Embryonic facial prominence (tissue), 1 donor: ENCODE measurements around the gene RGS3.
"Not testable (repeated sequence)": the region's sequence is repeated elsewhere in the genome, so short reads cannot be mapped to it uniquely, and the experiment has no call there.

Experiments used
- DNase-seq: peaks from one replicate; pipeline ENCODE4 v3.0.0-alpha.2; 2016; ENCODE audit errors: extremely low spot score

RGS3 gene

DNA sequence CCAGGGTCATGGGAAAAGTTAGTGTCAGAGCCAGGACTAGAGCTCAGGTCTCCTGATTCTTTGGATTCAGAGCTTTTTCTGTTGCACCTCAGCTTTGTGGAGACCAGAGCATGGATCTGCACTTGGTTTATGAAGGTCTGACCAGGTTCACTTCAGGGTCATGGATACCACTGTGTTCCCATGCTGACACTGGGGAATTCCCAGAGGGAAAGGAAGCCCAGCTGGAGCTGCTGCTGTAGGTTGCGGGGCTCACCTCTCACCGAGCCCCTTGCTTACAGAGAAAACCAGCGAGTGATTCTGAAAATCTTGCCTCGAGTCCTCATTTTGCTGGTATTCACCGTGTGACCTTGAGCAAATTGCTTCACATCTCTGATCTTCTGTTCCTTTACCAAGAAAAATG, 83.0 kb downstream of the RGS3 start:
- no peak for DNase-seq

DNA sequence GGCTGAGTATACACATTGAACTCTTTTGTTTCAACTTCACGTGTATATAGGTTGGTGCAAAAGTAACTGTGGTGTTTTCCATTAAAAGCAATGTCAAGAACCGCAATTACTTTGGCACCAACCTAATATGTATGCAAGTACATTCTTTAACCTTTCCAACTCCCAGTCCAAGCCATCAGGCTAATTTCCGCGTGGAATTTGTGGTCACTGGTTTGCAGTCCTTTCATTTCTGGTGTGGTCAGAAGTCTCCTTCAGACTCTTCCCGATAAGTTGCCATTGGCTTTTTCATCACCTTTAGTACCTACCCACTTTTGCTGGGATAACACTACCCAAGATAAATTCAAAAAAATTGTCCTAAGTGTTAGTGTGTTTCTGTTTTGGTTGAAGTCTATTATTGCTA, 84.0 kb downstream of the RGS3 start:
- DNase-seq, result no peak

DNA sequence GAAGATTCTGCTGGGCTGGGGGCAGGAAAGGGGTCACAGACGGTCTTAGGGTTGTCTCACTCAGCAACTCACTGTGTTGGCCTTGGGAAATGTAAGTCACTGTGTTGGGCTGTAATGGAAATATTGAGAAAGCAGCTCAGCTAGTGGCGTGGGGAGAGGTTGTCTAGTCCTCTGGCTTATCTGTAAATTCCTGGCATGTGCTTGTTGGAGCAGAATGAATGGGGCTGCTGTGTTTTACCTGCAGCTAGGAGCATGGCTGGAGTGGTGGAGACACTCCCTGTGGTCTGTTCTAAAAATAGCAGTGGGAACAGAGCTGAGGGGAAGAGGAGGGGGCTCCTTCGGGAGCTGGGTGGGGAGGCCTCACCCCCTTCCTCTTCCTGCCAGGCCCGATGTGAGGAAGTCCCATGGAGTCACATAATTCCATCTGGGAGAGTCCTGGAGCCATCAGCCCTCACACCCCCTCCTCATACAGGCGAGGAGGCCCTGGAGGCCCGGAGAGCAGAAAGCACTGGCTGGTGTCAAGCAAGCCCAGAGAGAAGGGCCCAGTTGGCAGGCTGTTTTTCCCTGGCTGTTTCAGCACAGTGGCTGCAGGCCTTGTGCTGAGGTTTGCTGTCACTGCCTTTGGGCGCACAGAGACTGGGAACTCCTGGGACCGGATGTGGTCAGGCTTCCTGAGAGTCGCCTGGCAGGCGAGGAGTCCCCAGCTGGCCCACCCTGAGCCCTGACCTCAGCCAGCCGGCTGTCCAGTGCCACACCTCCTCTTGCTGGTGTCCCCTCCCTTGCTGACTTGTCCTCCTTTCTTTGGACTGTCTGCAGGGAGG, 84.9 kb downstream of the RGS3 start:
- no peak for DNase-seq

DNA sequence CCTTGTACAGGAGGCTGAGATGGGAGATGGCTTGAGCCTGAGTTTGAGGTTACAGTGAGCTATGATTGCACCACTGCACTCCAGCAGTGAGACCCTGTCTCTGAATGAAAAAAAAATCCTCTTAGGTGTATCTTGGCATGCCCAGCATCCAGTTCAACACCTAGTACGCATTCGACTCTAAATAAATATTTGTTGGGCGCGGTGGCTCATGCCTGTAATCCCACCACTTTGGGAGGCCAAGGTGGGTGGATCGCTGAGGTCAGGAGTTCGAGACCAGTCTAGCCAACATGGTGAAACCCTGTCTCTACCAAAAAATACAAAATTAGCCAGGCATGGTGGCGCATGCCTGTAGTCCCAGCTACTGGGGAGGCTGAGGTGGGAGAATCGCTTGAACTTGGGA, 86.4 kb downstream of the RGS3 start:
- not testable (repeated sequence) for DNase-seq

DNA sequence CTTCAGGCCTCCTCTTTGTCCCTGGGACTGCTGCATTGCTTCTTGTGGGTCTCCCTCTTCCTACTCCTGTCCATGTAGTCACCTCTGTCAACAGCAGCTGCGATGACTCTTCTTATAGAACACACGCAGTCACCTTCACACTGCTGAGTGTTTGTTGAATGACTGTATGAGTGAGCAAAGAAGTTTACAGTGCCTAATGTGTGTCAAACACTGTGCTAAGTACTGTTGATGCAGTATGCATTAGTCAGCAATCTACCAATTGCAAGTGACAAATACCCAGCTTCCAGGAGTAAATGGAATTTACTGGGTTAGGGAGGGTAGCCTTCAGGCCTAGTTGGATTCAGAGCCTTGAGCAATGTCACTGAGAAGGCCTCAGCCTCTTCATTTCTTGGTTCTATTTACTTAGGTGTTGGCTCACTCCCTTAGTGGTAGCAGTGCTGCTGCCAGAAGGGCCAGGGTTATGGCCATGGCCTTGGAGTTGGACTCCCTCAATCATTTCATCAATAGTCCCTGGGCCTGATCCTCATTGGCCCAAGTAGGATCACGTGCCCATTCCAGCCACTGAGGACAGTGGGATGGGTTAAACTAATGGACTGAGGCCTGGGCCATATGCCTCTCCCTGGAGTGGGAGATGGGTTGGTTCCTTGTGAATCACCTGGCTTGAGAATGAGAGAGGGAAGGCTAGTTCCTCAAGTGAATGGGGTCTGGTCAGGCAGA, 93.5 kb downstream of the RGS3 start:
- no peak for DNase-seq

DNA sequence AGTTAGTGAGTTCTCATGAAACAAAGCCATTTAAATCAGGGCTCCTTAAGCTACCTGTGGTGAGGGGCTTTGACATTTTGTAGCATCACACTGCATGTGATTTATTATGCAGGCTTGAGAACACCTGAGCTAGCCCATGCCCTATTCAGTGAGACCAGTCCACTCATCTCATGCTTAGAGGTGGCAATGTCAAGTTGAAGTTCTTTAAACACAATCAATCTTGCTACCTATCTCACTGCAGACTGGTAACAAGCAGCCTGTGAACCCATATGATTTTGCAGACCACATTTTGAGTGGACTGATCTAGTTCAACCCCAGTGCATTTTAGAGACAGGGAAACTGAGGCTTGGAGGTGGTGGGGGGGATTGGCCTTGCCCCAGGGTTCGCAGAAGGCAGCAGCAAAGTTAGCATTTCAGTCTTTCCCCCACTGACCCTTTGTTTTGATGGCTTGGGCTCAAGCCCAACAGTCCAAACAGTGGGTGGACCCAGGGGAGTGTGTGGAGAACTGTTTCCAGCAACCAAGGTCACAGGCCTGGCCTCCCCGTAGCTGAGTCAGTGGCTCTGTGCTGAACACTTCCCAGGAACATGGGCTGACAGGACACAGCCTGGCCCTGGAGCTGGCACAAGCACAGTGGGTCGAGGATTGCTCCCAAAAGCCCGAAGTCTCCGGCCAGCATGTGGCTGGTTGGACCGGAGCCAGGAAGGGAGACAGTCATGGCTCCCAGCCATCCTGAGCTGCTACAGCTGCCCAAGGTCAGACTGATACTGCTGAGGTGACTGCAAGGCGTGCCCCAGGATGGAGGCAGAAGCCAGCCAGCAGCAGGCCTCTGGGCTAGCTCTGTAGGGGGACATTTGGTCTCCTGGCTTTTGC, 95.3 kb downstream of the RGS3 start:
- DNase-seq, result no peak

DNA sequence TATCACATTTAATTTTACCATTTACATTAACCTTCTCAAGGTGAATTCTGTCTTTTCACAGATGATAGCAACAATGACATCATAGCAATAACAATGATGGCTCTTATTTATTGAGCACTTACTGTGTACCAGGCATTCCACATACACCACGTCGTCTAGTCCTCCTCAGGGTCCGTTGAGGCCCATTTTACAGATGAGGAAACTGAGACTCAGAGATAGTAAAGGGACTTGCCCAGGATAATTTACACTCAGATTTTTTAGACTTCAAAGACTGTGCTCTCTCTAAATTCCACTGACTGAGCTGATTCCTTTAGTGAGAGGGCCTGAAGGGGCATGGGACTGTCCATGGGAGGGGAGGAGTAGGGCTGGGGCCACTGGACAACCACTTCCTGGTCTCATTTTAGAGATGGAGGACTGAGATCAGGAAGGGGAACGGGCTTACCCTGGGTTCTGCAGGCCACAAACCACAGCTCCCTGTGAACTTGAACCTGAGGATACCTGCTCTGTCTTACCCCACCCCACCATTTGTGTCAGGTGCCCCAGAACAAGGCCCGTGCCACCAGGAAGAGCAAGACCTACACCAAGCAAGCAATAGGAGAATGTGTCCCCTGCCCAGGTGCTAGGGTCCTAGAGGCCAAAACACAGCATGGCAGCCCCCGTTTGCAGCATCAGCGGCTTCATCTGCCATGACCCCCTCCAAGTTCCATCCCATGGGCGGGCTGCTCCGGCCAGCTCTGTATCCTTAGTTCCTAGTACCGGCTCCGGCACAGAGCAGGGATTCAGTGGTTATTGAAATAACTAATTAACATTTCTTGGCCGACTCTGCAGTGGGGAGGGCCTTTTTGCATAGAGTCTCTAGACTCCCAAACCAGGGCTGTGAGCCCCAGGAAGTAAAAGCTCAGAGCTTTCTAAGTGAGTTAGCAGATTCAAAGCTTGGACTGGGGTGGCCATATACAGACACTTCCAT, 96.6 kb downstream of the RGS3 start:
- DNase-seq, result no peak

DNA sequence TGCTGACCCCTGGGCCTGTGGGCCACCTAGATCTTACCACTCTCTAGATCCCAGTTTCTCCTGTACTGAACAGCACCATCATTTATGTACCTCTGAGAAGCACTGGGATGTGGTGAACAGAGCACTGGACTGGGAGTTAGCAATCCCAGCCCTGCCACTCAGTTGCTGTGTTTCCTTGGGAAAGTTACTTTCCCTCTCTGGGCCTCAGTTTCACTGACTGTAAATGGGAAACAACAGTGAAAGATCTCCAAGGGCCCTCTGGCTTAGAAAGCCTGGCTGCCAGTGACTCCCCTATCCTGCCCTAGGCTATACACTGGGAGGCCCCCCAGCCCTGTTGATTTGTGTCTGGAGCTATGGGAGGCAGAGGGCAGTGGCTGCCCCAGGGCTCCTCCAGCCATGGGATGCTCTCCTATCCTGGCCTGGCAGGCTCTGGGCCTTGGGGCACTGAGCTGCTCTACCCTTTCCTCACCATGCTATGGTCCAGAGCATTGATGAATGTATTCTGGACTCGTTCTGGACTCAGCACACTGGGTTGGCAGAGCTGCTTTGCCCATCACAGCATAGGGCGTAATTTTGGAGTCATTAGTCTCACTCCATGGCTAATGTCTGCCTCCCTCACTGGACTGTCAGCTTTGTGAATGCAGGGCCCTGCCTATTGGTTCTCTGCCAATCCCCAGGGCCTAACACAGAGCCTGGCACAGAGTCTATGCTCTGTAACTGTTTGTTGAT, 99.3 kb downstream of the RGS3 start:
- DNase-seq, result no peak

DNA sequence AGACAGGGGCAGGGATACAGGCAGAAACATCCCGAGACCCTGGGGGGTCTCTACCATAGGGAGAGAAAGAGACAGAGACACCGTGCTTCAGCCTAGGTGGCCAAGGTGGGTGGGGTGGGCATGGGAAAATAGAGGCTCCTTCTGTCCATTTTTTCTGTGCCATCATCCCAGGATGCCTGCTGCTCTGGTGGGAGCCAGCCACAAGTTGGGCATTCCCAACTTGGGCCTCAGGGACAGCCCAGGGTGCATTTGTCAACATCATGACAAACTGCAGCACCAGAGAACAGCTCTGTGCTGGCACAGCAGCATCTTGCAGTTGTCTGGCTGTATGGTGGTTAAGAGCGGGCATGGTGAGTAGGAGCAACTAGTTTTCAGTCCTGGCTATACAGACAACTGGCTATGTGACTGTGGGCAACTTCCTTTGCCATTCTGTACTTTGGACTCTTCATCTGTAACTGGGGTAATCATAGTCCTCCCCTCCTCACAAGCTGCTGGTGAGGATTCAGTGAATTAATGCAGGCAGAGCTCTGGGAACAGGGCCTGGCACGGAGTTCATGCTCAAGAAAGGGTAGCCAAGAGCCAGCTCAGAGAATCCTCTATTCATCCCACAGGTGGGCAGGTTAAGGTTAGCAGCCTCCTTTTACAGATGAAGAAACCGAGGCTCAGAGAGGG, 100.4 kb downstream of the RGS3 start:
- no peak for DNase-seq

DNA sequence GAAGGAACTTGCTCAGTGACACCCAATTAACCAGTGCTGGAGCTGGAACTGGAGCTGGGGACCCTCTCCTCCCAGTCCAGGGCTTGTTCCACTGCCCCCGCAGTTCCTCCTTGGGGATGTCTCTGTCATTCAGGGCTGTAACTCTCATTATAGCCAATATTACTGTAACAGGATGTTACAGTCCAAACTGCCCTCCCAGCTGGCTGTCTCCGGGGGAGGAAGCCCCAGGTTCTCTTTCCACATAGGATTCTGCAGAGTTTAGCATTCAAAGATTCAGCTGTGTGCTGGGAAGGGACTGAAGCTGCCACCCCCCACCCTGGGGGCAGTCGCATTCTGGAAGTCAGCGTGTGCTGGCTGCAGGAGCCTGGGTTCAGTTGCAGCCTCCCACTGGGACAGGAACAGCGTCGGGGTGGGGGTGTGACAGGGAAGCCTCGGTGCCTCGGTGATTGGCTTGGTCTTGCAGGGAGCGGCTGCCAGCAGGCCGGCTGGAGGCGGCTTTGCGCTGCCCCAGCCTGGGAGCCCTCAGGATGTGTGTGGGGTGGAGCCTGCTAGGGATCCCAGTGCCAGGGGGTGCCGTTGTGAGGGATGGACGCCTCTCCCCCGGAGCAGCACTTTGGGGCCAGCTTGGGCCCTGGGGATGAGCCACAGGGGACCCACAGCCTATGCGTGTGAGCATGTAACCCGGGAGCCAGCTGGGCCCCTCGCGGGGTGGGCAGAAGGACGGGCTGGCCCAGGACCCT, 101.1 kb downstream of the RGS3 start:
- no peak for DNase-seq

DNA sequence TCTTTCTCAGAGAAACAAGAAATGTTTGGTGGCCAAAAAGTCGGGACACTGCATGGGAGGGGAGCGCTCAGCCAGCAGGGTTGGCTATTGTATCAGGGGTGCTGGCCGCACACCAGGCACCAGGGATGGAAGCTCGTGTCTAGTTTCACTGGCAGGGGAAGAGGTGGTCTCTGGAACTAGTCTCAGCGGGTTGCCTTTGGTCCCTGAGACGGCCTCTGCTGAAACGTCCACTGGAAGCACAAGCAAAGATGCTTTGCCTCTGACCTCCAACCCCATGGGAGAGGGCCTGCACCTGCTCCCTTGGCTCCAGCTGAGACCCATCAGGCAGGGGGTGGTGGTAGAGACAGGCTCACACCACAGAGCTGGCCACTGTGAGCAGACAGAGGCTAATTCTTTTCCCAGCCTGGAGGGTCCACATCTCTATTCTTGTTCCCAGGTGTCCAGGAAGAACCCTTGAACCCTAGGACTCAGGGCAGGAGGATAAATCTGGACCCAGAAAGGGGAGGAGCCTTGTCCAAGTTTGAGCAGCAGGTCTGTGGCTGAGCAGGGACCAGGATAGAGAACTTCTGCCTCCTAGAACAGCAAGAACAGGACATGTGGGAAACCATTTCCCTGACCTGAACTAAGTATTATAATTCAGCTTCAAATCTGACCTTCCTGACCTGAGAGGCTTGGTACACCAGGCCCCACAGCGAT, 102.6 kb downstream of the RGS3 start:
- DNase-seq, result no peak

DNA sequence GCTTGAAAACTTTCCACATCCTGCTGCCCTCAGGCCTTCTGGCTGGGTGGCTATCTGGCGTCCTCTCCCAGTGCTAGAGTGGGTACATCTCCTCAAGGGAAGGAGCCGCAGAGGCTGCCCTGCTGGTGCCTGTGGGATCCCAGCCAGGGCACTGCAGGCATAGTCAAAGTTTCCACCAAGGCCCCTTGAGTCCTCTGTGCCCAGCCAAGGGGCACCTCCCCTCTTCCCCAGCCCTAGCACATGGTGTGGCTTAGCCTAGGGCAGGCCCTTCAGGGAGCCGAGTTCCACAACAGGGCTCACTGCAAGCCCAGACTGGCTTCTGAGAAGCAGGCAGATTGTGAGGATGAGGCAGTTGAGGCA, 103.2 kb downstream of the RGS3 start:
- no peak for DNase-seq

DNA sequence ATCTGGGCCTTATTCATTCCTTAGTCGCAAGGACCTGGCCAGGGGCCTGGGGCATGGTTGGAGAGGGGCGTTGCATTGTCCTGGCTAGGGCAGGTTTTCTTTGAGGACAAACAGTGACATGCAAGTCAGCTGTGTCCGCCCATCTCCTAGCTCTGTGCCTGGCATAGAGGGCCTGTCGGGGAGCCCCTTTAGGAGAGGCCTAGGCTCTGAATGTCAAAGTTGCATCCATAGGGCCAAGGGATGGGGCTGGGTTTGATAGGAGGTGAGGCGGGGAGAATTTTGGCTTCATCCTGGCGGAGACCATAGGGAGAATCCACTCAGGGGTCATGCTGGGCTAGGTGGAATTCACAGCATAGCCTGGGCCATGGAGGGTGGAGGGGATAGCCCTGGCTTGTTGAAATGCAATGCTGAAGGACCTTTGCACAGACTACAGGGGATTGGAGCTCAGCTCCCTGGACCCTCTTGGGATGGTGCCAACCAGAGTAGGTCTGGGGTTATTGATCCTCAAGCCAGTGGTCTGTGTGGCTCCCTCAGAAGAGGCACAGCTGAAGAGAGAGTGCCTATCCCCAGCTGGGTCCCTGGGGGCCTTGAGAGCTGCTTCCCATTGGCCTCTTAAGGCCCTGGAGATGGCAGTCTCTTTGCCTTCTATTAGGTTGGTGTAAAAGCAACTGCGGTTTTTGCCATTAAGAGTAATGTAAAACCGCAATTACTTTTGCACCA, 104.0 kb downstream of the RGS3 start:
- DNase-seq, result no peak

DNA sequence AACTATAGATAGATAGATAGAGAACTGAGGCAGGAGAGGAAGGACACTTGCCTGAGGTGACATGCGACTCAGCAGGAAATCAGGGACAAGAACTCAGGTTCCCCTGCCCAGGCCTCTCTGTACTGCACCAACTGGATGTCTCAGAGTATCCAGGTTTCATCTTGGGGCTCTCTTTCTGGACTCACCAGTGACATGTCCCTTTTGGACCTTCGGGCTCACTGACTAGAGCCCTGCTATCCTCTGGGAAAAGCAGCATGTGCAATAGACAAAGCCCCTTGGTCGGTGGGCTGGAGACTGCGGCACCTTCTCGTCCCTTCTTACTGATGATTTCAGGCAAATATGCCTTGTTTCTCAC, 104.5 kb downstream of the RGS3 start:
- no peak for DNase-seq

DNA sequence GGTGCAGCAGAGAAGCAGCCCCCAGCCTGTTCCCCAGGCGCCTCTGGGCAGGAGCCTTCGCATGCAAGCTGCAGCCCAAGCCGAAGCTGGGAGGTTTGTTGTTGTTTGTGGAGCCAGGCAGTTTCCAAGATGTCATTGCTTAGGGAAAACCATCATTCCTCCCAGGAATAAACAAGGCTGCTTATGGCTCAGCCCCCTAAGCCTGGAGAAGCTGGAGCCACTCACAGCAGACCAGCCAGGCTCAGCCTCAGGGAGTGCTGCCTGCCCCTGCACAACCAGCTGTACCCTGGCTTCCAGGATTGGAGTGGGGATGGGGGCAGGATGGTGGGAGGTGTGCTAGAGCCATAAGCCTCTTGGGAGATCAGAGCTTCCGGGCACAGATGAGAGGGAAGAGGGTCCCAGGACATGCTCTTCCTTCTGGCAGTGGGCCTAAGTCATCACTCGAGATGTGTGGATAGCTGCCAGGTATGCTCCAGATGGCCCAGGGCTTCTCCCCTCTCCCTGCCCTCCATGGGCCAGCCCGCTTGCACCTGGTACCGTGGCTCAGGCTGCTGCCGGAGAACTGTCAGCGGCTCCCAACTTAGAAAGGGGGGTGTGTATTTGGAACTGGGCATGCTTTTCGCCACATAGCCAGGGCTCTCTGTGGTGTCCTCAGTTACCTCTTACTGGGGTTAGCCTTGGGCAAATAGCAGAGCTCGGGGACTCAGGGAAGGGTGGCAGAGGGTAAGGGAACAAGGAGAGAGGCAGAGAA, 105.2 kb downstream of the RGS3 start:
- DNase-seq, result no peak

DNA sequence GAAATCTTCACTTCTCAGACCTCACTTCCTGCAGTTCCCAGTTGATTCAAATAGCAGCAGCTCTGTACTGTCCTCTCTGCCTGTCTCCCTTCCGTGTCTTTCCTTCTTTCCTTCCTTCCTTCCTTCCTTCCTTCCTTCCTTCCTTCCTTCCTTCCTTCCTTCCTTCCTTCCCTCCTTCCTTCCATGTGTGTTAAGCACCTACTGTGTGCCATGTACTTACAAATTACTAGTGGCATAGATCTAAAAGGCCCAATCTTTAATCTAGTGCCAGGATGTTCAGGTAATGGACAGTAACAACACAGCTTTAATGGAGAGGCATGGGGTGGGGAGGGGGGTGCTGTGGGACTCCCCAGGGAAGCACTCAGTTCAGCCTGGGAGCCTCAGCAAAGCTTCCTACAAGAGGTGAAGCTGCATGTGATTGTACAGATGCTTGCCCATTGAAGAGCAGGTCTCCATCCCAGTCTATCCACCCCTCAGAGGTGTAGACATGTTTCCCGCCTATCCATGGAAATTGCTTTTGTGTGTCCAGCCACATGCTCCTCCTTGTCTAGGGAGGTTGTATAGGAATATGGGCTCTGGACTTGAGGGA, 106.0 kb downstream of the RGS3 start:
- no peak for DNase-seq

DNA sequence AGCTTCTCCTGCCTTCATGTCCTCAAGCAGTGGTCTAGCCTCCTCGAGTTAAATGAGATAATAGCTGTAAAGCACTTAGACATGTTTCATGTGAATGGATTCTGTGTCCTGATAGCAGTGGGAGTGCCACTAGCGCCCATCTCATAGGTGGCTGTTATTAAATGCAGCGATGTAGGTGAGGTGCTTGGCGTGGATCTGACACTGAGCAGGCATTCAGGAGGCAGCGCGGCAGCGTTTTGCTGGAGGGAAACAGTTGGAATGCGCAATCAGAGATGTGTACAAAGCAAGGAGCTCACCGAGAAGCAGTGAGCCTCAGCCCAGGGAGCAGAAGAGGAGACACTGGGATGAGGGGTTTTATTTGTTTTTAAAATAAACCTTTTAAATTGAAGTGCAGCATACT, 106.6 kb downstream of the RGS3 start:
- DNase-seq, result no peak
